CD14-positive monocyte (primary cell): ENCODE results near the gene HTR1D. TPM values are rescaled to one million over a fixed set of nuclear protein-coding genes. Genes with fewer than 3 reads are reported as not detected.

Experiments
- DNase-seq, 3 donors: peaks; one replicate each; pipeline ENCODE4 v3.0.0-alpha.2; 2011 to 2022
- H2AFZ ChIP-seq: 2 replicates; pipeline ENCODE4 v1.6.0; 2012; ENCODE audit warnings: mild to moderate bottlenecking, low read depth, low read length, inconsistent platforms; ENCODE audit not compliant: insufficient read depth, poor library complexity, severe bottlenecking
- H3K27ac ChIP-seq, 2 donors: 1 replicate in 1 of 2; 2 replicates in 1 of 2; pipeline ENCODE4 v1.5.1; 2012 to 2013; ENCODE audit warnings: low read length in 2 of 2, control low read depth in 1 of 2, inconsistent platforms in 1 of 2, low read depth in 1 of 2, mild to moderate bottlenecking in 1 of 2
- H3K27me3 ChIP-seq, 2 donors: one replicate each; pipeline versions ENCODE4 v1.6.0 to v1.6.1; 2011 to 2013; ENCODE audit warnings: low read length in 2 of 2; ENCODE audit not compliant: control insufficient read depth in 2 of 2, insufficient read depth in 2 of 2
- H3K36me3 ChIP-seq, 2 donors: replicated peaks in 1 of 2; 1 replicate in 1 of 2; 2 replicates in 1 of 2; pipeline versions ENCODE4 v1.5.1 to v1.6.1; 2012 to 2013; ENCODE audit warnings: low read length in 2 of 2, control low read depth in 1 of 2, inconsistent platforms in 1 of 2, mild to moderate bottlenecking in 1 of 2; ENCODE audit not compliant: insufficient read depth in 2 of 2, control insufficient read depth in 1 of 2
- H3K4me1 ChIP-seq, 2 donors: 1 replicate in 1 of 2; 2 replicates in 1 of 2; pipeline versions ENCODE4 v1.5.1 to v1.6.1; 2012 to 2013; ENCODE audit warnings: low read length in 2 of 2, control low read depth in 1 of 2, inconsistent platforms in 1 of 2, mild to moderate bottlenecking in 1 of 2, moderate library complexity in 1 of 2; ENCODE audit not compliant: insufficient read depth in 2 of 2, control insufficient read depth in 1 of 2
- H3K4me2 ChIP-seq: replicated peaks from 2 replicates; pipeline ENCODE3; 2012; ENCODE audit warnings: low read length, moderate library complexity, mild to moderate bottlenecking; ENCODE audit not compliant: poor library complexity, severe bottlenecking; ENCODE audit errors: extremely low read depth
- H3K4me3 ChIP-seq, 3 experiments: fragments of 200-600 bp in 1 of 3; sonication (generic) in 1 of 3; replicated peaks in 1 of 3; 1 replicate in 2 of 3; 2 replicates in 1 of 3; pipeline ENCODE4 v1.5.1; 2011 to 2013; ENCODE audit warnings: low read length in 3 of 3, mild to moderate bottlenecking in 3 of 3, control low read depth in 2 of 3, low read depth in 2 of 3, inconsistent platforms in 1 of 3, moderate library complexity in 1 of 3
- H3K79me2 ChIP-seq: 2 replicates; pipeline ENCODE4 v1.6.0; 2012; ENCODE audit warnings: mild to moderate bottlenecking, control low read depth, inconsistent platforms, low read length, moderate library complexity; ENCODE audit not compliant: insufficient read depth
- H3K9ac ChIP-seq: 2 replicates; pipeline ENCODE4 v1.6.0; 2017; ENCODE audit warnings: low read length, mild to moderate bottlenecking; ENCODE audit not compliant: insufficient read depth, poor library complexity, severe bottlenecking
- H3K9me3 ChIP-seq, 2 donors: replicated peaks in 1 of 2; 1 replicate in 1 of 2; 2 replicates in 1 of 2; pipeline versions ENCODE4 v1.5.1 to v1.6.1; 2012 to 2013; ENCODE audit warnings: low read length in 2 of 2, control low read depth in 1 of 2; ENCODE audit not compliant: control insufficient read depth in 1 of 2, insufficient read depth in 1 of 2
- H4K20me1 ChIP-seq: 2 replicates; pipeline ENCODE4 v1.6.0; 2012; ENCODE audit warnings: mild to moderate bottlenecking, low read length, control low read depth, moderate library complexity; ENCODE audit not compliant: insufficient read depth
- H3K27ac Mint-ChIP-seq, 7 donors: one replicate each; pipeline ENCODE4 v1.8.0; 2020; ENCODE audit warnings: mild to moderate bottlenecking in 7 of 7, mixed read lengths in 7 of 7, moderate library complexity in 6 of 7, inconsistent platforms in 2 of 7
- H3K27me3 Mint-ChIP-seq, 3 donors: one replicate each; pipeline ENCODE4 v1.8.0; 2021 to 2022; ENCODE audit warnings: low read depth in 3 of 3, mild to moderate bottlenecking in 3 of 3, mixed read lengths in 3 of 3, moderate library complexity in 3 of 3, inconsistent platforms in 1 of 3
- H3K36me3 Mint-ChIP-seq, 2 donors: one replicate each; pipeline ENCODE4 v1.8.0; 2020; ENCODE audit warnings: mixed read lengths in 2 of 2, inconsistent platforms in 1 of 2, mild to moderate bottlenecking in 1 of 2
- H3K4me1 Mint-ChIP-seq: one replicate; pipeline ENCODE4 v1.8.0; 2020; ENCODE audit warnings: mild to moderate bottlenecking, mixed read lengths
- H3K4me3 Mint-ChIP-seq, 2 donors: one replicate each; pipeline ENCODE4 v1.8.0; 2020; ENCODE audit warnings: mild to moderate bottlenecking in 2 of 2, mixed read lengths in 2 of 2, moderate library complexity in 1 of 2
- H3K9me3 Mint-ChIP-seq, 7 donors: one replicate each; pipeline ENCODE4 v1.8.0; 2020 to 2022; ENCODE audit warnings: mixed read lengths in 7 of 7, mild to moderate bottlenecking in 6 of 7, moderate library complexity in 6 of 7, inconsistent platforms in 2 of 7
- CTCF ChIP-seq: fragments of 200-600 bp; IDR thresholded peaks from one replicate; pipeline ENCODE4 v1.8.0; 2022; ENCODE audit warnings: antibody characterized with exemption, mild to moderate bottlenecking
- WGBS: methylation state at CpG from one replicate; pipeline ENCODE4 v1.1.5; 2013; ENCODE audit warnings: missing lambda C conversion rate; ENCODE audit not compliant: insufficient coverage; 5-methylcytosine and 5-hydroxymethylcytosine counted together
- intact Hi-C, 2 donors: fragments of 100-400 bp; cut with micrococcal nuclease; formaldehyde crosslinking; loops; one replicate each; pipeline versions ENCODE4 v1.15.0 to v1.15.1; 2023
- polyA plus RNA-seq, 3 donors: library from polyadenylated mRNA; depleted of rRNA in 1 of 3; unstranded in 2 of 3; stranded (reverse) in 1 of 3; fragments of 300-500 nt in 2 of 3; fragments of >200 nt in 1 of 3; fragmentation: Illumina TruSeq in 2 of 3; gene quantifications; 1 replicate in 2 of 3; 2 replicates in 1 of 3; pipeline ENCODE4 v1.2.3, GENCODE V29; 2012 to 2021

HTR1D gene
- polyA plus RNA-seq, 3 donors: not detected

DNA sequence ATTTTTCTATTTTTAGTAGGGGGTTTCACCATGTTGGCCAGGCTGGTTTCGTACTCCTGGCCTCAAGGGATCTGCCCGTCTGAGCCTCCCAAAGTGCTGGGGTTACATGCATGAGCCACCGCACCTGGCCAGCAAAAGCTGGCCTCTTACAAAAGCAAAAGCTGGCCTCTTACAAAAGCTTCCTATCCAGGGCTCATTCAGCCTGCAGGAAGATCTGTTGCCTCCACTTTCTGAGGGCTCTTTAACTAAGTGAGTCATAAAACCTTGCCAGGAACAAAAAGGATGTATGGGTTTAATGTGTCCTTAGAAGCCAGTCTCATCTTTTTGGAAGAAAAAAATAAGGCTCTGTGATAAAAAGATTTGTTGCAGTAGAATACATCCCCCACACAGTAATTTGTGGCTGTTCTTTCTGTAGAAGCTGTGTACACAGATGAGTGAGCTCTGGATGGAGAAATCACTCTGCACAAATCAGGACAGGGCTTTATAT, 15.0 kb downstream of the HTR1D start:
- intact Hi-C loops: no loop called here
- Histone ChIP-seq H3K79me2 (no peaks in the 10 kb centered on the region), H3K27ac (no peak overlapping the region), H3K36me3 (no peaks in the 10 kb centered on the region), H3K9me3 (no peaks in the 10 kb centered on the region), H3K4me1 (no peaks in the 10 kb centered on the region), H4K20me1 (no peaks in the 10 kb centered on the region), H3K4me2 (no peak overlapping the region), H3K9ac (no peak overlapping the region), H3K27me3 (no peaks in the 10 kb centered on the region), H2AFZ (no peak overlapping the region), H3K4me3 (no peak overlapping the region)
- no peak for DNase-seq
- Mint-ChIP-seq H3K4me1 (no peaks in the 10 kb centered on the region), H3K27me3 (peaks cover 6 to 18% (median 12%) of the 10 kb centered on the region in 3 donors), H3K4me3 (no peak overlapping the region), H3K27ac (no peak overlapping the region), H3K36me3 (no peaks in the 10 kb centered on the region), H3K9me3 (peaks cover 0 to 4% (median 2%) of the 10 kb centered on the region in 7 donors)
- 38% methylated on average over 3 of the region's 3 CpGs for WGBS
- TF ChIP-seq CTCF: no peak

DNA sequence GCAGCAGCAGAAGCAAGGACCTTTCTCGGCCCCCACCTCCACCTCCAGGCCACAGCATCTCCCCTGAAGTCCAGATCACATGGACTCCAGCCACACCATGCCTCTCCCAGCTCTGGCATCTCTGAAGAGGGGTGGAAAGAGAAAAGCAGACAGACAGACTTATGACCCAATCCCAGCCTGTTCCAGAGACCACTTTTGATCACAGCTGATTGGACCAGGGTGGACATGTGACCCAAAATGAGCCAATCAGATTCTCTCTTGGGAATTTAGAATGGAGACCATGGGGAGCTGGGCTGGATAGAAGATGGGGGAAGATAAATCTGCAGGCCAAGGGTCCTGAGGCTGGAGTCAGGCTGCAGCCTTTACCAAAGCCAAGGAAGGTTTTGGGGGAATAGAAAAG, 16.4 kb downstream of the HTR1D start:
- WGBS: no CpG with 5 or more reads among the region's 1 CpG
- H3K4me1 ChIP-seq: no peaks in the 10 kb centered on the region
- H3K4me3 ChIP-seq: no peak overlapping the region
- no peak overlapping the region for H2AFZ ChIP-seq
- H3K79me2 ChIP-seq: no peaks in the 10 kb centered on the region
- no peaks in the 10 kb centered on the region for H3K36me3 Mint-ChIP-seq
- H3K9me3 ChIP-seq: no peaks in the 10 kb centered on the region
- no peak for TF ChIP-seq CTCF
- H4K20me1 ChIP-seq: no peaks in the 10 kb centered on the region
- H3K9ac ChIP-seq: no peak overlapping the region
- no peaks in the 10 kb centered on the region for H3K27me3 ChIP-seq
- no peak overlapping the region for H3K4me2 ChIP-seq
- intact Hi-C loops: no loop called here
- peaks cover 10 to 15% (median 13%) of the 10 kb centered on the region in 3 donors for H3K27me3 Mint-ChIP-seq
- H3K27ac ChIP-seq: no peak overlapping the region
- peaks cover 0 to 4% (median 2%) of the 10 kb centered on the region in 7 donors for H3K9me3 Mint-ChIP-seq
- H3K4me1 Mint-ChIP-seq: no peaks in the 10 kb centered on the region
- no peak for DNase-seq
- no peak overlapping the region for H3K4me3 Mint-ChIP-seq
- H3K27ac Mint-ChIP-seq: no peak overlapping the region
- H3K36me3 ChIP-seq: no peaks in the 10 kb centered on the region
